Measurements from ENCODE around the gene EVPL.

EVPL gene

DNA sequence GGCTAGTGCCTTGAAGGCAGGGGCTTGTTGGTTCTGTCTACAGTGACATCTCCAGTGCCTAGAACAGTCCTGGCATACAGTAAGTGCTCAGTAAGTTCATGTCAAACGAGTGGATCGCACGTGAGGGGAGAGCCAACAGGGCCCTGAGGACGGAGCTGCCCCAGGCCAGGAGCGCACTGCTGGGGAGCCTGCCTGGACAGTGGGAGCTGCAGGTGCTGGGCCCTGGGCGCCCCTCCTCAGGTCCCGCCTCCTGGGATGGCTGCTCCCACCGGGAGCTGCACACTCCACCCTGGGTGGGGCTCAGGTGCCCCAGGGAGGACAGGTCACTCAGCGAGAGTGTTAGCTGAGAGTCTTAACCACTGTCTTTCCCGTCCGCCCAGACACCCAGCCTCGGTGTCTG lies 1.8 kb downstream of the EVPL start:
- no peaks in the 10 kb centered on the region for H3K9me3 ChIP-seq (replicated peaks; ENCODE audit: low read length)
- no peaks in the 10 kb centered on the region for H3K36me3 ChIP-seq (ENCODE audit: insufficient read depth, low read length)
- H3K27me3 ChIP-seq (ENCODE audit: control insufficient read depth, insufficient read depth, low read length), result no peaks in the 10 kb centered on the region
- no peak overlapping the region for H3K4me2 ChIP-seq (ENCODE audit: low read length)
- H3K9ac ChIP-seq (ENCODE audit: low read depth, low read length), result no peak overlapping the region
- H3K4me3 ChIP-seq (ENCODE audit: low read length), result no peak overlapping the region
- peaks cover 9% of the 10 kb centered on the region for H3K4me1 ChIP-seq (ENCODE audit: control insufficient read depth, insufficient read depth, low read length)

DNA sequence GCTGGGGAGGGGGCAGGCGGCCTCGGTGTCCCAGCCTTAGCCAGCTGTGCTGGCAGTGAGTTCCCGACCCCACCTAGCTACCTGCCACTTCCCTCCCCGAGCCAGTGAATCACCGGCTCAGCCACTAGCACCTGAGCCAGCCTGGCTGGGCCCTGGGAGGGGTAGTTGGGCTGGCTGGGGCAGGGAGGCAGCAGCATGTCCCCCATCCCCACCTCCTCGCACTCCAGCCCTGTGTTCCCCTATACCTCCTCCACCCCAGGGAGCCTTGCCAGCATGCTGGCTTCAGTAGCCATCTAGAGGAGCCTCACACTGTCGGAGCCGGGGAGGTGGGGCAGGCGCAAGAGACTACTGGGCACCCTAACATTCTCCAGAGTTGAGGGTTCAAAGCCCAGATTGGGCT lies 2.8 kb downstream of the EVPL start:
- Histone ChIP-seq H3K27me3 (ENCODE audit: control insufficient read depth, insufficient read depth, low read length) (peaks cover 5% of the 10 kb centered on the region), H3K4me1 (ENCODE audit: control insufficient read depth, insufficient read depth, low read length) (peaks cover 2% of the 10 kb centered on the region), H3K36me3 (ENCODE audit: insufficient read depth, low read length) (no peaks in the 10 kb centered on the region), H3K4me3 (ENCODE audit: low read length) (no peak overlapping the region), H3K4me2 (ENCODE audit: low read length) (no peak overlapping the region), H3K9me3 (replicated peaks; ENCODE audit: low read length) (no peaks in the 10 kb centered on the region), H3K9ac (ENCODE audit: low read depth, low read length) (no peak overlapping the region)

GRCh38 chr17:76023900-76024237 lies 3.2 kb downstream of the EVPL start:
- no peak overlapping the region for H3K4me2 ChIP-seq (ENCODE audit: low read length)
- no peak overlapping the region for H3K9ac ChIP-seq (ENCODE audit: low read depth, low read length)
- no peaks in the 10 kb centered on the region for H3K36me3 ChIP-seq (ENCODE audit: insufficient read depth, low read length)
- no peak overlapping the region for H3K4me3 ChIP-seq (ENCODE audit: low read length)
- H3K27me3 ChIP-seq (ENCODE audit: control insufficient read depth, insufficient read depth, low read length), result peaks cover 5% of the 10 kb centered on the region
- no peaks in the 10 kb centered on the region for H3K4me1 ChIP-seq (ENCODE audit: control insufficient read depth, insufficient read depth, low read length)
- H3K9me3 ChIP-seq (replicated peaks; ENCODE audit: low read length), result no peaks in the 10 kb centered on the region

GRCh38 chr17:76022973-76023899 lies 3.9 kb downstream of the EVPL start:
- Histone ChIP-seq H3K9me3 (replicated peaks; ENCODE audit: low read length) (no peaks in the 10 kb centered on the region), H3K4me2 (ENCODE audit: low read length) (no peak overlapping the region), H3K27me3 (ENCODE audit: control insufficient read depth, insufficient read depth, low read length) (peaks cover 5% of the 10 kb centered on the region), H3K4me3 (ENCODE audit: low read length) (no peak overlapping the region), H3K9ac (ENCODE audit: low read depth, low read length) (no peak overlapping the region), H3K4me1 (ENCODE audit: control insufficient read depth, insufficient read depth, low read length) (no peaks in the 10 kb centered on the region), H3K36me3 (ENCODE audit: insufficient read depth, low read length) (no peaks in the 10 kb centered on the region)

DNA sequence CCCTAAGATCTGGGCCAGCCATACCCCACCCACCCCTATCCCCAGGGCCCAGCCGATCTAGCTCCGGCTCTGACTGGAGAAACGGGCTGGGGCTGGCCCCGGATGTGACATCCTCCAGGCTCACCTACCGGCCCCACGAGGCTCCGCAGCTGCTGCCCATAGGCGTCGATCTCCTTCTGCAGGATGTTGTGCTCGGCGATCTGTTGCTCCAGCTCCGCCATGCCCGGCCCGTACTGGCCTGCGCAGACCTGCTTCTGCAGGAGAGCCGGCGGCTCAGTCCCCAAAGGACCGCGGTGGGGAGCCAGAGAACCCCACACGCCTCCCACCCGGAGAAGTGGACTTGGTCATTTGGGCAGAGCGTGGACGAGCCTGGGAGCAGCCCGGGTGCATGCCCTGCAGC lies 4.8 kb downstream of the EVPL start:
- no peak overlapping the region for H3K4me2 ChIP-seq (ENCODE audit: low read length)
- no peaks in the 10 kb centered on the region for H3K36me3 ChIP-seq (ENCODE audit: insufficient read depth, low read length)
- H3K9ac ChIP-seq (ENCODE audit: low read depth, low read length), result no peak overlapping the region
- H3K9me3 ChIP-seq (replicated peaks; ENCODE audit: low read length), result no peaks in the 10 kb centered on the region
- H3K4me3 ChIP-seq (ENCODE audit: low read length), result no peak overlapping the region
- peaks cover 5% of the 10 kb centered on the region for H3K27me3 ChIP-seq (ENCODE audit: control insufficient read depth, insufficient read depth, low read length)
- no peaks in the 10 kb centered on the region for H3K4me1 ChIP-seq (ENCODE audit: control insufficient read depth, insufficient read depth, low read length)

DNA sequence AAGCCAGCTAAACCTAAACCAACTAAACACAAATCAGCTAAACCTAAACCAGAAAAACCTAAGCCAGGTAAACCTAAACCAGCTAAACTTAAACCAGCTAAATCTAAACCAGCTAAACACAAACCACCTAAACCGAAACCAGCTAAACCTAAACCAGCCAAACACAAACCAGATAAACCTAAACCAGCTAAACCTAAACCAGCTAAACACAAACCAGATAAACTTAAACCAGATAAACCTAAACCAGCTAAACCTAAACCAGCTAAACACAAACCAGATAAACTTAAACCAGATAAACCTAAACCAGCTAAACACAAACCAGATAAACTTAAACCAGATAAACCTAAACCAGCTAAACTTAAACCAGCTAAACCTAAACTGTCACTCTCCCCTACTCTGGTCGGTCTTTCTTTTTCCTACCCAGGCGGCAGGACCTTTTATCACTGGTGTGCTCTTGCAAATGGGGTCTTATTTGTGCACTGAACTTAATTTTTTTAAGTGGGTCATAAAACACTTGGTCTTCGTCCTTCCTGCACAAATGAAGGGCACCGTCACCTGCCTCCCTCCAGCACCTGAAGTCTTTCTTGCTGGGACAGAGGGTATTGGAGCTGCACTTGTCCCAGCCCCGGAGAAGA lies 7.2 kb downstream of the EVPL start:
- no peaks in the 10 kb centered on the region for H3K4me1 ChIP-seq (ENCODE audit: control insufficient read depth, insufficient read depth, low read length)
- no peak overlapping the region for H3K9ac ChIP-seq (ENCODE audit: low read depth, low read length)
- no peaks in the 10 kb centered on the region for H3K36me3 ChIP-seq (ENCODE audit: insufficient read depth, low read length)
- peaks cover 17% of the 10 kb centered on the region for H3K27me3 ChIP-seq (ENCODE audit: control insufficient read depth, insufficient read depth, low read length)
- no peak overlapping the region for H3K4me2 ChIP-seq (ENCODE audit: low read length)
- no peaks in the 10 kb centered on the region for H3K9me3 ChIP-seq (replicated peaks; ENCODE audit: low read length)
- no peak overlapping the region for H3K4me3 ChIP-seq (ENCODE audit: low read length)

GRCh38 chr17:76018801-76019200 lies 8.3 kb downstream of the EVPL start:
- no peak overlapping the region for H3K4me2 ChIP-seq (ENCODE audit: low read length)
- no peaks in the 10 kb centered on the region for H3K4me1 ChIP-seq (ENCODE audit: control insufficient read depth, insufficient read depth, low read length)
- H3K9ac ChIP-seq (ENCODE audit: low read depth, low read length), result no peak overlapping the region
- H3K9me3 ChIP-seq (replicated peaks; ENCODE audit: low read length), result no peaks in the 10 kb centered on the region
- no peak overlapping the region for H3K4me3 ChIP-seq (ENCODE audit: low read length)
- no peaks in the 10 kb centered on the region for H3K36me3 ChIP-seq (ENCODE audit: insufficient read depth, low read length)
- H3K27me3 ChIP-seq (ENCODE audit: control insufficient read depth, insufficient read depth, low read length), result peaks cover 22% of the 10 kb centered on the region

DNA sequence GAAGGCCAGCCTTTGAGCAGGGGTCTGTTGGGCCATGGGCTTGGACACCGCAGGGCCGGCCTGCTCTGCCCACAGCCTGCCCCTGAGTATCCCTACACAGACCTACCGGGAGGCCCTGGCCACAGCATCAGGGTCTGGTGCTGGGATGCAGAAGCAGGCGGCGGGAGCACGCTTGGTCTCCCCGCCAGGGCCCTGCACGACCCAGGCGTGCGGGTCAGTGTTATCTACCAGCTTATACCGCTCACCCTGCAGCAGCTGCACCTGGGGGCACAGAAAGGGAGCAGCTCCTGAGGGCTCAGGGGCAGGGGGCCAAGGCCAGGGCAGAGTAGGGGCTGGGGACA lies 8.8 kb downstream of the EVPL start:
- Histone ChIP-seq H3K36me3 (ENCODE audit: insufficient read depth, low read length) (no peaks in the 10 kb centered on the region), H3K4me1 (ENCODE audit: control insufficient read depth, insufficient read depth, low read length) (peaks cover 2% of the 10 kb centered on the region), H3K27me3 (ENCODE audit: control insufficient read depth, insufficient read depth, low read length) (peaks cover 22% of the 10 kb centered on the region), H3K4me3 (ENCODE audit: low read length) (no peak overlapping the region), H3K4me2 (ENCODE audit: low read length) (no peak overlapping the region), H3K9ac (ENCODE audit: low read depth, low read length) (no peak overlapping the region), H3K9me3 (replicated peaks; ENCODE audit: low read length) (no peaks in the 10 kb centered on the region)

- Histone ChIP-seq H3K9me3 (replicated peaks; ENCODE audit: low read length) (no peaks in the 10 kb centered on the region), H3K4me1 (ENCODE audit: control insufficient read depth, insufficient read depth, low read length) (peaks cover 2% of the 10 kb centered on the region), H3K4me2 (ENCODE audit: low read length) (no peak overlapping the region), H3K9ac (ENCODE audit: low read depth, low read length) (no peak overlapping the region), H3K27me3 (ENCODE audit: control insufficient read depth, insufficient read depth, low read length) (peaks cover 22% of the 10 kb centered on the region), H3K4me3 (ENCODE audit: low read length) (no peak overlapping the region), H3K36me3 (ENCODE audit: insufficient read depth, low read length) (no peaks in the 10 kb centered on the region)
These were observed 9.4 kb downstream of the EVPL start for GRCh38 chr17:76017481-76018339.

GRCh38 chr17:76014925-76015261 lies 12.2 kb downstream of the EVPL start:
- Histone ChIP-seq H3K36me3 (ENCODE audit: insufficient read depth, low read length) (no peaks in the 10 kb centered on the region), H3K9ac (ENCODE audit: low read depth, low read length) (no peak overlapping the region), H3K4me3 (ENCODE audit: low read length) (no peak overlapping the region)

DNA sequence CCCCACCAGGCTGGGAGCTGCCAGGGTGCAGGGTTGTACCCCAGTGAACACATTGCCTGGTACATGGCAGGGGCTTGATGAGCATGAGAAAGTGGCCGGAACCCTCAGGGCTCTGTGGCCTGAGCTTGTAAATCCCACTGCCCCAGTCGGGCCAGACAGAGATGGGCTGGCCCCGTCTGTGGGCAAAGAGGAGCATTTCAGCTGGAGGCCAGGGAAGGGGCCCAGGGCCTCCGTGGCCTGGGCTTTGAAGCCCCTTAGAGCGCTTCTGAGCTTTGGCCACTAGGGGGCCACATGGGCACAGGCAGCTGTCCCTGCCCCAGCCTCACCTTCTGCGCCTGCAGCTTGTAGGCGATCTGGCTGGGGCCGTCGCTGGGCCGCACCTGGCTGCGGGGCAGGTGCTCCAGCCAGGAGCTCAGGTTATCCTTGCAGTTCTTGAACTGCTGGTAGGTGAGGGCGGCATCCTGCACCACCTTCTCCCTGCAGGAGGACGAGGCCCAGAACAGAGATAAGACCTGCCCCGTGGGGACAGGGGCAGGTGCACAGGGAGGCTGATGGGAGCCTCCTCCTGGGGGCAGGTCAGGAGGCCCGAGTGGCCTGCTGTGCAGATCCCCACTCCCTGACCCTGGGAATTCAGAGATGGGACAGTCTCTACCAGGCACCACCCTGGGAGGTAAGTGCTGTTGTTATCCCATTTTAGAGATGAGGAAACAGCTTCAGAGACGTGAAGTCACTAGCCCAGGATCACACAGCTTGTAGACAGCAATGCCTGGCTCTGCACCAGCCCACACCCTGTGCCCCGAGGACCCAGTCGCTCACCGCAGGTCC lies 12.8 kb downstream of the EVPL start:
- Histone ChIP-seq H3K4me3 (ENCODE audit: low read length) (no peak overlapping the region), H3K9me3 (replicated peaks; ENCODE audit: low read length) (no peaks in the 10 kb centered on the region), H3K9ac (ENCODE audit: low read depth, low read length) (no peak overlapping the region), H3K27me3 (ENCODE audit: control insufficient read depth, insufficient read depth, low read length) (peaks cover 17% of the 10 kb centered on the region), H3K36me3 (ENCODE audit: insufficient read depth, low read length) (no peaks in the 10 kb centered on the region), H3K4me2 (ENCODE audit: low read length) (peak overlapping the region; percentile 63), H3K4me1 (ENCODE audit: control insufficient read depth, insufficient read depth, low read length) (peaks cover 2% of the 10 kb centered on the region)

More at GRCh38 chr17:76014925-76015261, 12.2 kb downstream of the EVPL start:
- peak overlapping the region; percentile 63 for H3K4me2 ChIP-seq (ENCODE audit: low read length)
- no peaks in the 10 kb centered on the region for H3K9me3 ChIP-seq (replicated peaks; ENCODE audit: low read length)
- peaks cover 2% of the 10 kb centered on the region for H3K4me1 ChIP-seq (ENCODE audit: control insufficient read depth, insufficient read depth, low read length)
- H3K27me3 ChIP-seq (ENCODE audit: control insufficient read depth, insufficient read depth, low read length), result peaks cover 21% of the 10 kb centered on the region
